ENCODE measurements around the gene PTPN4. TPM values are rescaled to one million over a fixed set of nuclear protein-coding genes. Genes with fewer than 3 reads are reported as not detected.

Gene PTPN4
- total RNA-seq, 4 donors from 2014 or later: 23.3 to 45.4 (median 39.1) TPM

GRCh38 chr2:119823734-119824334 lies 64.1 kb downstream of the PTPN4 start:
- no peak for TF ChIP-seq CTCF (IDR thresholded peaks at IDR 0.05; ENCODE audit: low read depth)

GRCh38 chr2:119826370-119826961 lies 66.7 kb downstream of the PTPN4 start:
- TF ChIP-seq CTCF (IDR thresholded peaks at IDR 0.05; ENCODE audit: low read depth): no peak

GRCh38 chr2:119827866-119828507 lies 68.3 kb downstream of the PTPN4 start:
- TF ChIP-seq CTCF (IDR thresholded peaks at IDR 0.05; ENCODE audit: low read depth): no peak

GRCh38 chr2:119836455-119837142 lies 76.9 kb downstream of the PTPN4 start:
- no peak for TF ChIP-seq CTCF (IDR thresholded peaks at IDR 0.05; ENCODE audit: low read depth)

GRCh38 chr2:119837350-119837749 lies 77.6 kb downstream of the PTPN4 start:
- TF ChIP-seq CTCF (IDR thresholded peaks at IDR 0.05; ENCODE audit: low read depth): no peak

- TF ChIP-seq CTCF (IDR thresholded peaks at IDR 0.05; ENCODE audit: low read depth): no peak
Measured at GRCh38 chr2:119837759-119838158, 78.0 kb downstream of the PTPN4 start.

- TF ChIP-seq CTCF (IDR thresholded peaks at IDR 0.05; ENCODE audit: low read depth): no peak
Measured at GRCh38 chr2:119838179-119838578, 78.5 kb downstream of the PTPN4 start.

All from subcutaneous adipose tissue (tissue), 4 donors.